HG03457 (cell line): ENCODE data around the gene CDKN2AIP.

Experiments used
- ATAC-seq: cut with Tn5 transposase; IDR thresholded peaks from one replicate; pipeline ENCODE4 v1.9.1; 2021; ENCODE audit warnings: moderate number of reproducible peaks; ENCODE audit not compliant: unreplicated experiment

CDKN2AIP gene

DNA sequence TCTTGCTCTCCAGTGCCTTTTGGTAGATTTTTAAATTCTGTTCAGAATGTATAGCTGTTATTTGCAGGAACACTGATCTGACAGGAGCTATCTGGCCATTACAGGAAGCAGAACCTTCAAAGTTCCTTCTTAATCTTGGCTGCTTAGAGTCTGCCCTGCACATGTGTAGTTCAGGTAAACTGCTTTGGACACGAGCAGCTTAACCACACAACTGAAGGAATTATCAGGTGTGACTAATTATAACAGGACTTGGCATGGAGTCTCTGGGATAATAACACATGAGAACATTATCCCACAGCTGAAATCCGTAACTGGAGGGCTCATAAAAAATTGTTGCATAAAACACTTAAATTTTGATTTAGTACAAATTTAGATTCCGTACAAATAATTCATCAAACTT, 48.8 kb downstream of the CDKN2AIP start:
- ATAC-seq = no peak

DNA sequence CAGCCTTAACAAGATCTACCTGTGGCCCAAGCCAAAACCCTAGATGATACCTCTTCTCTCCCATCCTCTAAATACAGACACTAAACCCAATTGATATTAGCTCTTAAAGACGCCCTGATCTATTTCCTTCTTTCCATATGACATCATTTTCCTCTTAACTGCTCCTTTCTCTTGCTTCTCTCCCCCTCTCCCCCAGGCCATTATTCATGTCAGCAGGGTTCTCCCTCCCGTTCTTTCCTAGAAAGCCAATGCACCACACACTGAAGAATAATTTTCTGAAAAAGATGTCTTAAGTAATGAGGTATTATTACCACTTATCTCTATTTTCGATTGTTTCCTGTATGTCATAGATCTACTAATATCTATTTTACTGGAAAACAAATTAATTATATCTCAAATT, 50.7 kb downstream of the CDKN2AIP start:
- no peak for ATAC-seq
